HepG2 (cell line): ENCODE measurements around the gene TCF7L2. TPM values are rescaled to one million over a fixed set of nuclear protein-coding genes. Genes with fewer than 3 reads are reported as not detected.

Experiments
- BCL6 ChIP-seq: IDR thresholded peaks from 2 replicates; pipeline ENCODE4 v1.6.1; 2016; ENCODE audit warnings: missing genetic modification reagents, missing compliant biosample characterization
- CENPX ChIP-seq: sonication (generic); formaldehyde crosslinking; IDR thresholded peaks from 2 replicates; pipeline ENCODE4 v1.9.0; 2021; ENCODE audit warnings: mild to moderate bottlenecking, missing genetic modification reagents, moderate library complexity
- ELF4 ChIP-seq: sonication (generic); formaldehyde crosslinking; IDR thresholded peaks from 2 replicates; pipeline ENCODE4 v1.5.0; 2020; ENCODE audit warnings: missing genetic modification reagents, mild to moderate bottlenecking, moderate library complexity, borderline replicate concordance
- ETV5 ChIP-seq: IDR thresholded peaks from 2 replicates; pipeline ENCODE4 v1.6.1; 2018; ENCODE audit warnings: missing biosample characterization, missing genetic modification reagents, inconsistent platforms, borderline replicate concordance
- FOXA1 ChIP-seq, 2 experiments: fragments of 450-650 bp in 1 of 2; sonication (generic) in 1 of 2; formaldehyde crosslinking in 1 of 2; IDR thresholded peaks; 2 replicates each; pipeline versions ENCODE4 v1.4.0 to v1.6.1; 2016 to 2020; ENCODE audit warnings: missing genetic modification reagents in 1 of 2
- GPBP1L1 ChIP-seq: sonication (generic); formaldehyde crosslinking; IDR thresholded peaks from 2 replicates; pipeline ENCODE4 v1.5.0; 2020; ENCODE audit warnings: mild to moderate bottlenecking, missing genetic modification reagents
- HMG20B ChIP-seq: conservative IDR thresholded peaks from 2 replicates; pipeline ENCODE4 v1.6.1; 2016; ENCODE audit warnings: missing genetic modification reagents, missing compliant biosample characterization
- LCORL ChIP-seq, 2 experiments: fragments of 450-650 bp in 1 of 2; sonication (generic) in 1 of 2; formaldehyde crosslinking in 1 of 2; IDR thresholded peaks; 2 replicates each; pipeline versions ENCODE4 v1.5.0 to v1.6.1; 2017 to 2020; ENCODE audit warnings: antibody characterized with exemption in 1 of 2, missing genetic modification reagents in 1 of 2
- MED13 ChIP-seq: sonication (generic); formaldehyde crosslinking; IDR thresholded peaks from 2 replicates; pipeline ENCODE4 v1.5.0; 2020; ENCODE audit warnings: missing genetic modification reagents
- MYNN ChIP-seq: sonication (generic); formaldehyde crosslinking; IDR thresholded peaks from 2 replicates; pipeline ENCODE4 v1.4.0; 2020; ENCODE audit warnings: mild to moderate bottlenecking, low read depth, missing genetic modification reagents
- NFE2 ChIP-seq: sonication (generic); formaldehyde crosslinking; IDR thresholded peaks from 2 replicates; pipeline ENCODE4 v1.4.0; 2020; ENCODE audit warnings: missing genetic modification reagents
- NR2F2 ChIP-seq: IDR thresholded peaks from 2 replicates; pipeline ENCODE4 v1.6.1; 2012; ENCODE audit warnings: low read depth, inconsistent platforms, borderline replicate concordance
- POLR2AphosphoS2 ChIP-seq: IDR thresholded peaks from 2 replicates; pipeline ENCODE4 v1.6.1; 2011; ENCODE audit warnings: low read depth, low read length, improper control_type of control experiment
- RFX1 ChIP-seq: fragments of 450-650 bp; IDR thresholded peaks from 2 replicates; pipeline ENCODE4 v1.6.1; 2017
- SP5 ChIP-seq: IDR thresholded peaks from 2 replicates; pipeline ENCODE4 v1.6.1; 2016; ENCODE audit warnings: low read depth, borderline replicate concordance
- SUZ12 ChIP-seq: fragments of 150-350 bp; IDR thresholded peaks from 2 replicates; pipeline ENCODE4 v1.6.1; 2014; ENCODE audit warnings: low read depth, low read length
- ZFP82 ChIP-seq: sonication (generic); formaldehyde crosslinking; IDR thresholded peaks from 2 replicates; pipeline ENCODE4 v1.5.1; 2020; ENCODE audit warnings: mild to moderate bottlenecking, missing genetic modification reagents, borderline replicate concordance
- ZMAT3 ChIP-seq: sonication (generic); formaldehyde crosslinking; conservative IDR thresholded peaks from 2 replicates; pipeline ENCODE4 v1.7.0; 2021; ENCODE audit warnings: missing genetic modification reagents
- ZNF280B ChIP-seq: sonication (generic); formaldehyde crosslinking; IDR thresholded peaks from 2 replicates; pipeline ENCODE4 v1.5.0; 2020; ENCODE audit warnings: missing genetic modification reagents, mild to moderate bottlenecking, borderline replicate concordance
- ZNF605 ChIP-seq: sonication (generic); formaldehyde crosslinking; IDR thresholded peaks from 2 replicates; pipeline ENCODE4 v1.8.0; 2022; ENCODE audit warnings: mild to moderate bottlenecking, missing genetic modification reagents
- ZNF607 ChIP-seq: sonication (generic); formaldehyde crosslinking; IDR thresholded peaks from 2 replicates; pipeline ENCODE4 v1.5.1; 2020; ENCODE audit warnings: missing genetic modification reagents, mild to moderate bottlenecking, borderline replicate concordance
- ZNF720 ChIP-seq: sonication (generic); formaldehyde crosslinking; IDR thresholded peaks from 2 replicates; pipeline ENCODE4 v1.4.0; 2020; ENCODE audit warnings: missing genetic modification reagents
- ZNF781 ChIP-seq: sonication (generic); formaldehyde crosslinking; IDR thresholded peaks from 2 replicates; pipeline ENCODE4 v1.5.1; 2020; ENCODE audit warnings: borderline replicate concordance, mild to moderate bottlenecking, missing genetic modification reagents; ENCODE audit errors: not compliant biosample characterization
- ZNF841 ChIP-seq: sonication (generic); formaldehyde crosslinking; IDR thresholded peaks from 2 replicates; pipeline ENCODE4 v1.8.1; 2023; ENCODE audit warnings: missing genetic modification reagents, borderline replicate concordance
- ZNF883 ChIP-seq: sonication (generic); formaldehyde crosslinking; IDR thresholded peaks from 2 replicates; pipeline ENCODE4 v1.5.1; 2020; ENCODE audit warnings: mild to moderate bottlenecking, missing genetic modification reagents; ENCODE audit errors: not compliant biosample characterization
- polyA plus RNA-seq, 8 experiments: library from polyadenylated mRNA; depleted of rRNA in 3 of 8; stranded (reverse) in 7 of 8; unstranded in 1 of 8; fragments of >200 nt; fragmentation: Illumina TruSeq in 4 of 8; extraction: Trizol in 4 of 8; gene quantifications; 2 replicates each; pipeline versions ENCODE4 v1.2.1 to v1.2.3, GENCODE V29; 2011 to 2016; ENCODE audit warnings: low read depth in 4 of 8, missing spikeins in 1 of 8, mixed read lengths in 1 of 8; ENCODE audit not compliant: insufficient read depth in 1 of 8
- total RNA-seq, 5 experiments: library from RNA; depleted of rRNA; stranded (reverse); fragments of >200 nt; fragmentation: Illumina TruSeq; extraction: Trizol; gene quantifications; 2 replicates each; pipeline ENCODE4 v1.2.3, GENCODE V29; 2016; ENCODE audit warnings: low read depth in 1 of 5
- TF ChIP-seq, protein P1 (sequence below): IDR thresholded peaks from 2 replicates; pipeline ENCODE4 v1.6.1; 2016; ENCODE audit warnings: low read depth, borderline replicate concordance
- TF ChIP-seq, protein P2 (sequence below): sonication (generic); formaldehyde crosslinking; IDR thresholded peaks from 2 replicates; pipeline ENCODE4 v1.4.0; 2020; ENCODE audit warnings: missing genetic modification reagents, borderline replicate concordance

TCF7L2 gene
- total and polyA plus RNA-seq, 2 of the 13 experiments (the other 11 are each of a cell fraction or from before 2014, with no cell fraction given): 3.9 to 13.7 TPM

DNA sequence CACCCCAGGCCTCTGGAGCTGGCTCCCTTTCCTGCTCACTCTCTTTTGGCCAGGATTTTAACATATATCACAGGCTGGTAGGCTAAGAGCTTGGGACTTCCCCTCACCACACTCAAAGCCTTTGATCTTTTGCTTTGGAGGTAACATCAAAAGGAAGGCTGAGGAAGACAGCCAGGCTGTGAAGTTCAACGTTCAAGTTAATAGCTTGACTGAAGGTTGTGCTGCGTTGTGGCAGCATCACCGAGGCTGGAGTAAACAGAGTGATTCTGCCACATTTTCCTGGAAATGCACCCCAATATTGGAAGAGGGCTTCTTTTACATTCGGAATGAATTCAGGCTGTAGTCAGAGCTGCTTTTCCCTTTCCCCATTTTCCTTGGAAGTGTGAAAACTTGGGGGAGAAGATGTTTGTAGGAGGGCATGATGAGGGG, 57.3 kb downstream of the TCF7L2 start (continued):
- no peak for TF ChIP-seq GPBP1L1 (CRISPR knock-in tag)
- no peak for TF ChIP-seq MED13
- TF ChIP-seq, protein P1, sequence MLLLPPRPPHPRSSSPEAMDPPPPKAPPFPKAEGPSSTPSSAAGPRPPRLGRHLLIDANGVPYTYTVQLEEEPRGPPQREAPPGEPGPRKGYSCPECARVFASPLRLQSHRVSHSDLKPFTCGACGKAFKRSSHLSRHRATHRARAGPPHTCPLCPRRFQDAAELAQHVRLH (CRISPR knock-in tag): no peak
- TF ChIP-seq ZNF883 (CRISPR knock-in tag): no peak
- TF ChIP-seq SUZ12: no peak
- no peak for TF ChIP-seq ZFP82 (CRISPR knock-in tag)
- peak; percentile 99 for TF ChIP-seq BCL6 (CRISPR knock-in tag)
- TF ChIP-seq NFE2 (CRISPR knock-in tag): no peak
- TF ChIP-seq ELF4 (CRISPR knock-in tag): no peak
- no peak for TF ChIP-seq ZMAT3 (CRISPR knock-in tag)
- TF ChIP-seq ZNF781 (CRISPR knock-in tag): peak; percentile 48
- TF ChIP-seq FOXA1 (IDR thresholded peaks at IDR 0.05): no peak
- peak; percentile 73 for TF ChIP-seq FOXA1 (CRISPR knock-in tag; IDR thresholded peaks at IDR 0.05)
- TF ChIP-seq RFX1: no peak
- TF ChIP-seq ZNF841 (CRISPR knock-in tag): no peak
- TF ChIP-seq ZNF720 (CRISPR knock-in tag): no peak
- TF ChIP-seq LCORL (IDR thresholded peaks at IDR 0.05): no peak
- TF ChIP-seq LCORL (CRISPR knock-in tag; IDR thresholded peaks at IDR 0.05): peak; percentile 93
- peak; percentile 82; the same call in 1 of the 2 replicates for TF ChIP-seq ETV5
- no peak for TF ChIP-seq CENPX (CRISPR knock-in tag)
- TF ChIP-seq, protein P2, sequence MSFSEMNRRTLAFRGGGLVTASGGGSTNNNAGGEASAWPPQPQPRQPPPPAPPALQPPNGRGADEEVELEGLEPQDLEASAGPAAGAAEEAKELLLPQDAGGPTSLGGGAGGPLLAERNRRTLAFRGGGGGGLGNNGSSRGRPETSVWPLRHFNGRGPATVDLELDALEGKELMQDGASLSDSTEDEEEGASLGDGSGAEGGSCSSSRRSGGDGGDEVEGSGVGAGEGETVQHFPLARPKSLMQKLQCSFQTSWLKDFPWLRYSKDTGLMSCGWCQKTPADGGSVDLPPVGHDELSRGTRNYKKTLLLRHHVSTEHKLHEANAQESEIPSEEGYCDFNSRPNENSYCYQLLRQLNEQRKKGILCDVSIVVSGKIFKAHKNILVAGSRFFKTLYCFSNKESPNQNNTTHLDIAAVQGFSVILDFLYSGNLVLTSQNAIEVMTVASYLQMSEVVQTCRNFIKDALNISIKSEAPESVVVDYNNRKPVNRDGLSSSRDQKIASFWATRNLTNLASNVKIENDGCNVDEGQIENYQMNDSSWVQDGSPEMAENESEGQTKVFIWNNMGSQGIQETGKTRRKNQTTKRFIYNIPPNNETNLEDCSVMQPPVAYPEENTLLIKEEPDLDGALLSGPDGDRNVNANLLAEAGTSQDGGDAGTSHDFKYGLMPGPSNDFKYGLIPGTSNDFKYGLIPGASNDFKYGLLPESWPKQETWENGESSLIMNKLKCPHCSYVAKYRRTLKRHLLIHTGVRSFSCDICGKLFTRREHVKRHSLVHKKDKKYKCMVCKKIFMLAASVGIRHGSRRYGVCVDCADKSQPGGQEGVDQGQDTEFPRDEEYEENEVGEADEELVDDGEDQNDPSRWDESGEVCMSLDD (CRISPR knock-in tag): peak; percentile 96
- TF ChIP-seq ZNF280B (CRISPR knock-in tag): no peak
- TF ChIP-seq SP5 (CRISPR knock-in tag): peak; percentile 77; the same call in 1 of the 2 replicates
- TF ChIP-seq HMG20B (CRISPR knock-in tag): peak; percentile 52; the same call in 1 of the 2 replicates
- no peak for TF ChIP-seq MYNN (CRISPR knock-in tag)
- no peak for TF ChIP-seq POLR2AphosphoS2
- TF ChIP-seq NR2F2: peak; percentile 75; the same call in 1 of the 2 replicates
- peak; percentile 70 for TF ChIP-seq ZNF605 (CRISPR knock-in tag)
- no peak; the same call in 1 of the 2 replicates for TF ChIP-seq ZNF607 (CRISPR knock-in tag)
